HG03378 (cell line): ENCODE data around the gene ALG14.
A peak's percentile ranks its signal among the peaks of the same experiment; 100 is the strongest.
"Not testable (repeated sequence)": the region's sequence is repeated elsewhere in the genome, so short reads cannot be mapped to it uniquely, and the experiment has no call there.

ENCODE experiments used
- ATAC-seq: cut with Tn5 transposase; IDR thresholded peaks from one replicate; pipeline ENCODE4 v1.9.1; 2021; ENCODE audit warnings: mild to moderate bottlenecking, moderate library complexity; ENCODE audit not compliant: unreplicated experiment

ALG14 gene

DNA sequence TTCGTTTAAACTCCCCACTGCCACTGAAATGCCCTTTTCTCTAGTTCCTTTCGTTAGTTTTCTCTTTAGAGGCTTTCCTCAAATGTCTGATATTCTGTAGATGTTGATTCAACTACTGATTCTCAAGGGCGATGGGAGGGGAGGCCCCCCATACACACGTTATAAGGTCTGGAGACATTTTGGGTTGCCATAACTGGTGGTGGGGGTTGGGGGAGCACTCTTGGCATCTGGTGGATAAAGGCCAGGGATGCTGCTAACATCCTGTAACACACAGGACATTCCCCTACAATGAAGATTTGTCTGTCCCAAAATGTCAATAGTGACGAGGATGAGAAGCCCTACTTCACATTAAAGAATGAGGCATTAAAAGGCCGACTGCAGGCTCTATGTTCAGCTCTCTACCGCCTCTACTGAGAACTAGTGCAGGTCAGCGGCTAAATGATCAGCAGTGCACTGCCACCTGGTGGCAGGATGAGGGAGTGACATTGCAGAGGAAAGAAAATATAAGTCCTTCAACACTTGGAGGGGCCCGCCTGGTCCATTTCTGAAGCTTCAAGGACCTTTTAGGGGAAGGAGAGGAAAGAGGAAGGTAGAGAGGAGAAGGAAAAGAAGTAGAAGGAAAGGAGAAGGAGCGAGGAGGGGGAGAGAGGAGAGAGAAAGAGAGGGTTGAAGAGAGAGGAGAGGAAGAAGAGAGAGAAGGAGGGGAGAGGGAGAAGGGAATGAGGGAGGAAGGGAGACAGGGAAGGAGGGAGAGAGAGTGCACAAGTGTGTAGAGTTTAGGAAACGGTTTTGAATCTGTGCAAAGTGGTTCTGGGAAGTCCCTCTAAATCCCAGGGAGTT, 29.4 kb downstream of the ALG14 start:
- ATAC-seq: peak; percentile 95

DNA sequence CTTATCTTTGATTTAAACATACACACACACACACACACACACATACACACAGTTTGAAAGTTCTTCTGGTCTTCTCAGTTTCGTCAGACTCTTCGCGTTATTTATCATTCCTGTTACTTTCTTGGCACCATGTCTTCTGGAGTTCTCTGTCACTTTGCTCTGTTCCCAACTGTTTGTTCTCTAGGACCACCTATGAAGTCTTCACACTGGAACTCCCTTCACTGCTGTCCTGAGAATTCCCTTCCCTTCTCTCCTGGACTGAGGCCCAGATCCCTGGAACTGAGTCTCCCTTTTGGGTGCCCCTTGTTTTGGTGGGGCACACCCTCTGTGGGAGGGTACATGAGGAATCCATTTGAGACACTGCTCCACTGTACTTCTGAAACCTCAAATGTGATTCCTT, 30.5 kb downstream of the ALG14 start:
- no peak for ATAC-seq

DNA sequence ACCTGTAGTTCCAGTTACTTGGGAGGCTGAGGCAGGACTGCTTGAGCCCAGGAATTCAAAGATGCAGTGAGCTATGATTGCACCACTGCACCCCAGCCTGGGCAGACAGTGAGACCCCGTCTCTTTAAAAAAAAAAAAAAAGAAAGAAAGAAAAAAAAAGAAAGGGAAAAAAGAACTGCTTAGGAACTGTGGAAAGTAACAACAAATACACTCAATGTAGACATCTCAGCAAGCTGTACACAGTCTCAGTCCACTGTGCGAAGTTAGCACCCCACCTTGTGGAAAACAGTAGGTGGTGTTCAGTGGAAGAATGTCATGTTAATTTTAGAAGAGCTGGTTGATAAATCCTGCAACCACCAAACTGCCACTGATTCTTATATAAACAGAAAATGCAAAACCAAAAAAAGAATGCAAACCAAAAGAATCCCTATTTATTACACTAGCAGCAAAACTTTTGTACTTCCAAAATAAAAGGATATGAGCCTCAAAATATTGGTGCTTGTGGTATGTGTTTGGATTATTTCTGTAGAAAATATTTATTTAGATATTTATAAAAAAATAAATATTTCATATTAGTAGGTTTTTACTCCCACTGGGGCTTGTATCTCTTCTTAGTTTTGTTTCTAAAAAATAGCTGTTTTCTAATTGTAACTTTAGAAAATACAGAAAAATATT, 31.1 kb downstream of the ALG14 start:
- peak; percentile 60 for ATAC-seq

DNA sequence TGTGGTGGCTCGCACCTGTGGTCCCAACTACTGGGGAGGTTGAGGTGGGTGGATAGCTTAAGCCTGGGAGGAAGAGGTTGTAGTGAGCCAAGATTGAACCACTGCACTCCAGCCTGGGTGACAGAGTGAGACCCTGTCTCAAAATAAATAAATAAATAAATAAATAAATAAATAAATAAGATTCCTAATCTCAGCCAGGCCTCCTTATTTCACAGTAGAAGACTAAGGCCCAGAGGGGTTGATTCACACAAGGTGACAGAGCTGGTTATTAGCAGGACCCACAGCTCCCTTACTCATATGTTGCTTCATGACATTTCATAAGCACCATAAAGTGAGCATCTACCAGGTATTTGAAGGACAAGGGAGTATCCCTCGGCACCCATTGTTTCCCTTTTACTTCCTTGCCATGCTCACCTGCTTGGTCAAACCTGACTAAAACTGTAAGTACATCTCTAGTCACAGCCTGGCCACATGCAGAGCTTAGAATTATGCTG, 32.7 kb downstream of the ALG14 start:
- ATAC-seq: no peak

DNA sequence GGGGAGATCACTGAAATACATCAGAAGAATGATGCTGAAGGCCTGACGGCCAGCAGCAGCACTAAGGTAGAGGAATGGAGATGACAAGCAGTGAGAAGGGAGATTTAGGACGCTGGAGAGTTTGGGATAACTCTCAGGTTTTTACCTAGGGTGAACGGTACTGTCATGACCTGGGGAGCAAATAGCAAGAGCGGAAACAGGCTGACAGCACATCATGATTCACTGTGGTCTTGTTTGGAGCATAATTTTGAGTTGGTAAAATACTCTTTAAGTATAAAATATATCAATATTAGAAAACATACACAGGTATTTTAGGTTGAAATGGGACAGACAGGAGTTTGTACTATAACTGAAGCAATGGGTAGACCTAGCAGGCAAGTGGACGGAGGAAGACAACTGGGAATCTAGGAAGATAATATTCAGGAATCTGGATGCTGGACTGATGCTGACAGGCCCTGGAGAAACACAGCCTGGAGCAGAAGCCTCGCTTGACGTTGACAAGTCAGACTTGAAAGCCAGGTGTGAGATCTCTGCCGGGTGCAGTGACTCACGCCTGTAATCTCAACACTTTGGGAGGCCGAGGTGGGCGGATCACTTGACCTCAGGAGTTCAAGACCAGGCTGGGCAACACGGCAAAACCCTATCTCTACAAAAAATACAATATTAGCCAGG, 33.3 kb downstream of the ALG14 start:
- ATAC-seq: no peak

DNA sequence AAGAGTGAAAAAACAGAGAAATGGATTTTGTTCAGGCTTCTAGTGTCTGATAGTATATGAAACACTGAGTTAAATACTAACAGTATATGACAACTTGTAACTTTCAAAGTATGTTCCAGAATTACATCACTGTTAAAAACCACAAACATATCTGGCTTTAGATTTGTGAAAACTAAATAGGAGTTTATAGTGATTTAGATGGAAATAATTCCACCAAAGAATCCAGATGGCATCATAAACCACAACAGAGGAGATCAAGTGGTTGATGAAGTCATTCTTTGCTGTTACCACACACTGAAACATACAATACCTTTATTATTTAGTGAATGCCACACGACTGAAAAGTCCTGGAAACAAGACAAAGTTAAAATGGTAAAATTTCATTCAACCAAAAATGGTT, 37.2 kb downstream of the ALG14 start:
- ATAC-seq: no peak

DNA sequence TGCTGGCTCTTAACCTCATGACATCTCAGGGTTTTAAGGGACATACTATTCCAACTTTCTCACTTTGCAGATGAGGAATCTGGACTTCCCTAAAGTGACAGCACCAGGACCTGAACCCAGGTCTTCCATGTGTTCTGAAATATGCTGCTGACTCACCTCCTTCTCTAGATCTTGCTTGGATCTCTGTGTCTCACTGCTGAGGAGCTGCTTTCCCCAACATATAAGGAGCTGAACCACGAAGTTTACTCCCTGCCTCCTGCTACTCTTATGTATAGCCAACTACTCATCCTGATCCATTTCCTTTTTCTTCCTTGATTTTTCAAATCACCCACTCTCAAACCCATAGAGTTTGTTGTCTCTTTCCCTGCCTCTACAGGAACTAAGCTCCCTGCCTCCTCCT, 38.2 kb downstream of the ALG14 start:
- ATAC-seq: no peak

DNA sequence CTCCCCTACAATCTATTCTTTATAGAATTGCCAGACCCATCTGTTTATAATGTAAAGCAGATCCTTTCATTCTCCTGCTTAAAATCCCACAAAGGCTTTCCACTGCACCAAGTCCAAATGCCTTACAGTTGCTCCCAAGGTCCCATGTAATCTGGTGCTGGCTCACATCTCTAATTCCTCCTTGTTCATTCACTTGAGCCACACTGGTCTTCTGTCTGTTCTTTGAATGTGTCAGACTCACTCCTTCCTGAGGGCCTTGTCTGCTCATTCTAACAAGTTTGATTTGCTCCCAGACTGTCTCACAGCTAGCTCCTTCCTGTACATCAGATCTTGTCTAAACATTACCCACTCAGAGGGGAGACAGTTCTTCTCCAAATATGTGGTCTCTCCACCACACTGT, 38.9 kb downstream of the ALG14 start:
- ATAC-seq: no peak

DNA sequence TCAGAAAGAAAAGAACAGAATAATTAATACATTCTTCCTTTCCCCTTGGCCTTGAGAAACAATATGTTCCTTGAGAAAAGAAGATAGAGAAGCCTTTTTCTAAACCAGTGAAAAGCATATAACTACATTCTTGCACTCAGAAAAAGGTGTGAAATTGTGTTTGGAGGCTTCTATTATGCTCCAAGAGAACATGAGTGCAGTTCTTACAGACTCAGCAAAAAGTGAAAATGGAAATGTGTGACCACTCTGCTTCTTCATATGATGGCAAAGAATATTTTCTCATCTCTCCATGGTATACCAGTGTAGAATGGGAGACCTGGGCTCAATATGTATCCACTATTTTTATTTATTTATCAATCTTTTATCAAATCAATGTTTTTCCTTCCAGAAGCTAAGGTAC, 43.2 kb downstream of the ALG14 start:
- ATAC-seq: no peak

DNA sequence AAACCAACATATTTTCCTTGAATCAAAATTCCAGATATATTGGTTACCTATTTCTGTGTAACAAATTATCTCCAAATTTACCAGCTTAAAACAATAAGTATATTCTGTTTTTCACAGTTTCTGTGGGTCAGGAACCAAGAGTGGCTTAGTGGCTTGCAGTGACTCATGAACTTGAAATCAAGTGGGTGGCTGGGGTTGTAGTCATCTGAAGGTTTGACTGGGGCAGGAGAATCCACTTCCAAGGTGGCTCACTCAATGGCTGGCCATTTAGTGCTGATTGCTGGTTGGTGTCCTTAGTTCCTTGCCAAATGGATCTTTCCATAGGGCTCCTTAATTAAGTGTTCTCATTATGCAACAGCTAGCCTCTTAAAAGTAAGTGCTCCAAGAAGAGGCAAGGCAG, 43.8 kb downstream of the ALG14 start:
- no peak for ATAC-seq

DNA sequence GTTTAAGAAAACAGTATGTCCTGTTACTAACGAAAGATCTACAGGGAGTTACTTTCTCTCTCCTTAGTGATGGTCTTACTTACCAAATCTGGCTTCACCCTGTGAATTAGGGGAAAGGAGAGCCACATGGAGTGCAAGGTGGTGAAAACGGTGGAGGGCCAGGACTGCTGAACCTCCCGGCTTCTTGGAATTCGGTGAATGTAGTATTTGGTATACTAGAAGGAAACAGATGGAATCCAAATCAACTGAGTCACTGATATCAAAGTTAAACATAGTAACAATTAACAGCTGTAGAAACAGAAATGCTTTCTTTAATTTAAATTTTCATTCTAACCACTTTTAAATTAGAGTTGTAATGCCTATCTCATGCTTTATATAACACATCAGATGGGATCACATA, 45.7 kb downstream of the ALG14 start:
- no peak for ATAC-seq

DNA sequence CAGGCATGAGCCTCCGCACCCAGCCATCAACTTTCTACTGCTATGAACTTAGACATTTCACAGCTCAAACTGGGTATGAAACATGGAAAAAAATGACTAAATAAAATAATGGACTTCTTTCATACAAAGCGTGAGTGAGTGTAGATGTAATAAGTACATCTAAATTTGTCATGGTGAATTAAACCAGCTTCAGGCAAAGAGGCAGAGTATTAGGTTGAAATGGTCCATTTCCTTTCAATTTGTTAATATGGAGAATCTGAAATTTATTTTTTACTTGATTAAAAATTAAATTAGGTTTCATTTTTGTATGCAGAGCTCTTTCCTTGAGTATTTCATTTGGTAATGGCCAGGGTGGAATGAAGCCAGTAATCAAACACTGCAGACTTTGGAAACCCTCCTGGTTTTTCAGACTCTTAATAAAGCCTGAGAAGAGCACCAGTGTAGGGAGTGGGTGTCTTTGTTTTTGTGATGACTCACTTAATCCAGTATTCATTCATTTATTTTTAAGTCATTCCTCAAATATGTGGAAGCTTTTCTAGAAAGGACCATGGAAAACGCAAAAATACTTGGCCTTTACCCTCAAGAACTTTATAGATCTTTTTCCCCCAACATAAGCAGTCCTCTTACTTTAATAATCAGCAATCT, 49.2 kb downstream of the ALG14 start:
- no peak for ATAC-seq

DNA sequence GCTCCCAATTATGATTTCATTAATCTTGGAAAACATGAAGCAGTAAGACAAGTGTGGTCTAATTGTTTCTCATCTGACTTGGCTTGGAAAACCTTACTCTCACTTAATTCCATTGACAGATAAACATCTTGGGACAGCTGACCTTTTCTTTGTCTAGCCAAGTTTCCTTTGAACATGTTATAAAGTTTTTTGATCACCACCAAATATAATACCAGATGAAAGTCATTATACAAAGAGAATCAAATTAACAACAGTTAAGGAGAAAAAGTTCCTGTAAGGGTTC, 50.2 kb downstream of the ALG14 start:
- ATAC-seq: no peak

DNA sequence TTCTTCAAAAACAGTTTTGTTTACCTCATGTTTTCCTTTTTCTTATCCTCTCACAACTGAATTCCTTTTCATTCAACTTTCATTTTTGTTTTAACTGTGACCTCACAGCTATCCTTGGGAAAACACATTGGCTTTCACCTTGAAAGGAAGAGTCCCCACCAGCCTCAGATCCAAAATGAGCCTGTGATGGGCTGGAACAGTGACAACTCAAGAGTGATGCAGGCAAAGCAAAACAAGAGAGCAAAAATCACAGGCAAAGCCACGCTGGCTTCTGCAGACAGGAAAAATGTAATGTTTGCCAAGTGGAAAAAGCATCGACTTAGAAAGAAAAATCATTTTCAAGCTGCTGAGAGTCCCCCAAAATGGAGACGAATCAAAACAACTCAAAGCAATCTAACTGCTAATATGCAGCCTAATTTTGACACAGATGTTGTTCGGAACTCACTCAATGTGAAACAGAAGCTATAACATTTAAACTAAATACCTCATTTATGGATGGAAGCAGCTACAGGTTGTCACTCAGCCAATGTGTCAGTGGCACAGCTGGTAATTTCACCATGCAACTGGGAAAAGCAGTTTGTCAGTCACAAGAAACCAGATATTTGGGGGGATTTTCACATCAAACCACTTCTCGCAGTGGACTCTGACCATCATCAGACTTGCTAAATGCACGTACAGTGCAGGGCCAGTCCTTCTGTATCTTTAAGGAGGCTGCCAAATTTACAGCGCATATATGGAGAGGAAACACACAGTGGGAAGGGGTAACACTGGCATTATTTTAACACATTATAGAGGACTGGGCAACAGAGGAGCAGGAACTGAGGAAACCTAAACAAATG, 50.7 kb downstream of the ALG14 start:
- no peak for ATAC-seq

DNA sequence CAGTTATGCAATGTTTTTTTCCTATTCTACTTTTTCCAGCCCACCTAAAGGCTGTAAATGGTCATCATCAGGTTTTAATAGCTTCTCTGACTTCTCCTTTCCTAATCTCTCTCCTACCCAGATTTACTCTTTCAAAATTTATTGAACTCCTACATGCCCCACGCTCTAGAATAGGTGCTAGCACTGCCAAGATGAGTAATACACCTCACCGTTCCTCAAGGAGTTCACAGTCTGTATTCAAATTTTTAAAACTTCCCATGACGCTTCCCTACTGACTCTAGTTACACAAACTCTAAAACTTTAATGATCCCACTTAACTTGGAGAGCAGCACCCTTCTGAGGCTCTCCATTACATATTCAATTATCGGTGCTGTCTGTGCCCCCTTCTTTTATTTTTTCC, 51.6 kb downstream of the ALG14 start:
- no peak for ATAC-seq

DNA sequence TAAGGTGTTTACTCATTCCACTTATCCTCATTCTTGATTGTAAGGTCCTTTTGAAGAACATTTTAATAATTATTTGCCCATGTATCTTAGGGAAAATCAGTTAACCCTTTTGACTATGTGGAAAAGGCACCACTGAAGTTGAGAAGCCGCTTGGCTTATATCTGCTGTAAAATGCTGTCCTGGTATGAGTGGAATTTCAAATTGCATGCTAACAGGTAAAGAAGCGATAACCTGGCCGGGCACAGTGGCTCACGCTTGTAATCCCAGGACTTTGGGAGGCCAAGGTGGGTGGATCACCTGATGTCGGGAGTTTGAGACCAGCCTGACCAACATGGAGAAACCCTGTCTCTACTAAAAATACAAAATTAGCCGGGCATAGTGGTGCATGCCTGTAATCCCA, 53.3 kb downstream of the ALG14 start:
- not testable (repeated sequence) for ATAC-seq

DNA sequence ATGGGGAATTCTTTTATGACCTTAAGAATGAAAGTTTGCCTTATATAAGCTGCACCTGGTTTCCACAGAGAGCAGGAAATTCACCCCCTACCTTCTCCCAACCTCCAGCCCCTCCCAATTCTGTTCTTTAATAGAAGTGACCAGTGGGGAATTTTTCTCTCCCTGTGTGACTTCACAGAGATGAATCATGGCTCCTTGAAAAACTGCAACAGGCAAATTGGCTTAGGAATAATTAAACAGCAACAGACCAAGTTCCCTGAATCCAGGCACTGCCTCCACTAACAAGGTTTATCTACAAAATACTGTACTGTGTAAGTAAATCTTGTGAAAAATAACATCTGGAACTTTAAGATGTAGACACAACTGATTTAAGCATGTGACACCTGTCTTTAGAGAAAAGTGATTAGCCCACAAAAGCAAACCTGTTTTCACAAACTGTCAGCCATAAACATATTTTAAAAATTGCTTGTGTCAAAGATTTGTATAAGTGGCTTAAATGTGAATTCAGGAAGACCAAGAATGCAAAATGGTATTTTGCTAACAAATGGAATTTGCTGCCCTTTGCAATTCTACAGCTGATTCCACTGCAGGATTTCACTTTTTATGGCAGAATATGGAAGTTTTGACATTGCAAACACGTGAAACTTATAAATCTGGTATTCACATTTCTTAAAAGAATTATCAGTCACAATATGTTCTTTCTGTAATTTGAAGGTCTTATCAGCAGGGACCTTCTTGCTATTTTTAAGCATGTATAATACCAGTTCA, 54.0 kb downstream of the ALG14 start:
- no peak for ATAC-seq

DNA sequence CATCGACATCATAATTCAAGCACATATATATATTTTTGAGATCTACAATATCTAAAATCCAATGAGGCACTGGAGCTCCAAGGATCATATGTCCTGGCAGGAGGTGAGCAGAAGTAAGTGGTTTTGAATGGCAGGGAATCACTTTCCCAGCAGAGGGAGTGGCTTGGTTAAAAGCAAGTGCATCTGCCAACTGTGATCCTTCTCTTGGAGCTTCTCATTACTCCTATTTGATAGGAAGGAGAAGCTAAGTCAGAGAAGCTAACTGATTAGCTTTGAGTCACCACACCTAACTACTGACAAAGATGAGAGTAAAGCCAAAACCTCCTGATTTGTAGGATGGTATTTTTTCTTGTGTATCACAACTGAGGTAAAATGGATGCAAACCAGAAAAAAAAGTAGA, 55.0 kb downstream of the ALG14 start:
- ATAC-seq: no peak

DNA sequence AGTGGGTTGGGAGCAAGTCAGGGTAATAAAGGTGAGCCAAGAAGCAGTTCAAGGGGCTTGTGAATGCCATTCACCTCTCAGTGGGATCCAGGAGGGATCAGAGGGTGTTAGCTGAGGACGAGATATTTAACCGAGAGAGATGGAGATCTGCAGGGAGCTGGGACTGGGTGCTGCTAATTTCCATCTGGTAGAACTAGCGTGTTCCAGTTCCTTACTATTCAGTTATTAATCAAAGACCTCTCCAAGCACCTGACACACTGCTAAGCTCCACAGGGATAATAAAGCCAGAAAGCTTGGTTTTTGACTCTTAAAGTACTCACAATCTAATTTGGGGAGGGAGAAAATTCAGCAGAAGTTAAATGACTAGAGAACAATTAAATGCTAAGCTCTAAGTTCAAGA, 57.7 kb downstream of the ALG14 start:
- ATAC-seq: no peak
